GM19397 (cell line): ENCODE results near the gene SLC9A3.

Experiments
- ATAC-seq: cut with Tn5 transposase; IDR thresholded peaks from one replicate; pipeline ENCODE4 v1.9.1; 2021; ENCODE audit warnings: mild to moderate bottlenecking, moderate library complexity; ENCODE audit not compliant: unreplicated experiment

SLC9A3 gene

DNA sequence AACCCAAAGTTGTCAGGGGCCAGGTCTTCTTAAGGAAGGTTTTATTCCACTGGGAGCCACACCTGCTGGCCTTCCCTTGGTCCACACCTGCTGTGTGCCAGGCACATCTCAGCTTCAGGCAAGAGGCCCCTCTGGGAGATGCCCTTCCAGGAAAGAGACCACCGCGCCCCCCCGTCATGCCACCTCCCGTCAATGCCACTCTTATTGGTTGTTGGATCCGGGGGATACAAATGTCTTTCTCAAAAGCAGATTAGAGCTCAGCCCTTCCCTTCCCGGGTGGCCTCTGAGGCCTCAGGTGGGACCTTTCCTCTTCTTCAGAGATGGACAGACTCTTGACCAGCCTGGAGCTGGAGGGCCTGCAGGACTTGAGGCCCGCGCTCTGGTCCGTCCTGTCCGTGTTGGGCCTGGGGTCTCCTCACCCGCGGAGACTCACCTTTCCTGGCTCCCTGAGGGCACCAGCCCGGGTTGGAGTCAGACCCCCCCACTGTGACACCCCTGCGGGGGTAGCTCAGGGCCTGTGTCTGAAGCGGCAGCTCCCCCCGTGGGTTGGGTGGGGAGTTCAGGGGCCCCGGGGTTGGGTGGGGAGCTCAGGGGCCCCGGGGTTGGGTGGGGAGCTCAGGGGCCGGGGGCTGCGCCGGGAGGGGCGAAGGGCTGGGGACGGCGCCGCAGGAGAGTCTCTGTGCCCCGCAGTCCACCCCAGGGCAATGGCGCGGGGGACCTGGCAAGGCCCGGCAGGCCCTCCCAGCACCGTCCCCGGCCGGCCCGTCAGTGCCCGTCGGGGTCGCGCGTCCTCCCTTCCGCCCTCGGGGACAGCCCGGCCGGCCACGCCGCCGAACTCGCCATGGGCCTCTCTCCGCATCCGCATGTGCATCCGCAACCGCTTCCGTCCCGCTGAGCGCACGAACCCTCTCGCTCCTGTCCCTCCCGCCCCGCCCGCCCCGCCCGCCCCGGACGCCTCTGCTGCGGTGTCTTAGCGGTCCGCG, 3.7 kb upstream of the SLC9A3 start:
- no peak for ATAC-seq

DNA sequence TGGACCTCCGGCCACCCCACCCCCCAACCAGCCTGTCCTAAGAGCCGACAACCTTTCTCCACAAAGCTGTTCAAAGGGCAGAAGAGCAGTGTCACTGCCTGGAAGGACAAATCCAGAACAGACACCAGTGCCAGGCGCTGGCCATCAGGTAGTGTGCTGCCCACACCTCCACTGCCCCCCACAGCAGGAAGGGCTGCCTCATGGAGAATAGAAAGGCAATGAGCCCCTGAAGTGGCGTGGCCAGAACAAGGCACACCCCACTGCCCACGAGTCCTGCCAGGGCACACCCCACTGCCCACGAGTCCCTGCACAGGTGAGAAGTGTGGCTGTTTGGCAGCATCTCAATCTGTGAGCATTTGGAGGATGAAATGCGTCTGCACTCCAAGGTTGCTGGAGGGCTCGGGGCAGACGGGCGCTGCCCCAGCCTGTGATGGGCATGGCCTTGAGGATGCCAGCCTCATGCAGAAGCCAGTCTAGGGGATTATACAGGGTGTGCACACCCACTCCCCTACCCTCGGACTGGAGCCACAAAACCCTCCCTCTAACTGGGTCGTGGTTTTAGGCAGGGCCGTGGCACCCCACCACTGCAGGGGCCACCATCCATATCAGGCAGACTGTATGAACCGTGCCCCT, 2.3 kb upstream of the SLC9A3 start:
- ATAC-seq, result no peak

DNA sequence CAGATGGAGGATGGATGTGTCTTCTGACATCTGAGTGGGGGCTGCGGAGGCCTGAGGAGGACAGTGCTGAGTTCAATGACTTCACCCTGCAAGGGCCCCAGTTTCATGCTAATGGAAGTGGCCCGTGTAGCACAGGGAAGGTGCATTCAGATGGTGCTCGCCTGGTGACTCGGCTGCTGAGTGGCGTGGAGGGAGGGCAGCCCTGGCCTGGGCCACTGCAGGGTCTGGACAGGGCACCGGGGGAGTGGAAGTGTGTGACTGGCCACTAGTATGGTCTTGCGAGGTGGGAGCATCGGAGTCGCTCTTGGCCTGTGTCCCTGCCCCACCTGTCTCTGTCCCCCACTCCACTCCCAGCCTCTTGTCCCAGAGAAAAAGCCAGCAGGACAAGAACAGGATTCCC, 1.7 kb upstream of the SLC9A3 start:
- no peak for ATAC-seq

DNA sequence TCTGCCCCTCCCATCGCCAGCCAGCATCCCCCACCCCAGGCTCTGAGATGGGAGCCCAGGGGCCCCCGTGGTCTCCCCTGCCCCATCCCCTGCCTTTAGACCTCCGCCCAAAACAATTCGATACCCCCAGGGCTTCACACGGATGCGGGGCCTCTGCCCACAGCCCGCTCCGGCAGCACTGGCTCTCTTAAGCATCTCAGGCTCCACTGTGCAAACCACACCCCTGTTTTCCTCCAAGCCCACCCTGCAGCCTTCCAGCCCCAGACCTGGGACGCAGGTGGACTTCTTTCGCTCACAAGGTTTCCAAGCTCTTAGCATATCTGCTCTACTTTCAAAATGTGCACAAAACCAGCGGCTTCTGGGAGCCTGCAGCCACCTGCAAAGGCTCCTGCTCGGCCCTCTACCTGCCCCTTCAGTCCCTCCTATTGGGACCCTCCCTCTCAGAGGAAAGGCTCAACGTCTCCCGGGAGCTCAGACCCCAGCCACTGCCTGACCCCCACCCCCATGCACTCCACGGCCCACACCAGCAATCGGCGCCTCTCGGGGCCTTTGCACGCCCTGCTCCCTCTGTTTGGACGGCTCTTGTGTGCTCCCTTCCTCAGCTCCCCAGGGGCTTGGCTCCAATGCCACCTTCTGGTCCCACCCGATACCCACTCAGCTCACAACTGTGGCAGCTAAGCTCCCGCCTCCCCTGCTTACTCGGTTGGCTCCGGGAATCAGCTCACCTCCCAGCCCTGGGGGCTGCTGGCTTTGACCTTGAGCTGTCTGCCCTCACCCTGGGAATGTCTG, 918 bp upstream of the SLC9A3 start:
- no peak for ATAC-seq

DNA sequence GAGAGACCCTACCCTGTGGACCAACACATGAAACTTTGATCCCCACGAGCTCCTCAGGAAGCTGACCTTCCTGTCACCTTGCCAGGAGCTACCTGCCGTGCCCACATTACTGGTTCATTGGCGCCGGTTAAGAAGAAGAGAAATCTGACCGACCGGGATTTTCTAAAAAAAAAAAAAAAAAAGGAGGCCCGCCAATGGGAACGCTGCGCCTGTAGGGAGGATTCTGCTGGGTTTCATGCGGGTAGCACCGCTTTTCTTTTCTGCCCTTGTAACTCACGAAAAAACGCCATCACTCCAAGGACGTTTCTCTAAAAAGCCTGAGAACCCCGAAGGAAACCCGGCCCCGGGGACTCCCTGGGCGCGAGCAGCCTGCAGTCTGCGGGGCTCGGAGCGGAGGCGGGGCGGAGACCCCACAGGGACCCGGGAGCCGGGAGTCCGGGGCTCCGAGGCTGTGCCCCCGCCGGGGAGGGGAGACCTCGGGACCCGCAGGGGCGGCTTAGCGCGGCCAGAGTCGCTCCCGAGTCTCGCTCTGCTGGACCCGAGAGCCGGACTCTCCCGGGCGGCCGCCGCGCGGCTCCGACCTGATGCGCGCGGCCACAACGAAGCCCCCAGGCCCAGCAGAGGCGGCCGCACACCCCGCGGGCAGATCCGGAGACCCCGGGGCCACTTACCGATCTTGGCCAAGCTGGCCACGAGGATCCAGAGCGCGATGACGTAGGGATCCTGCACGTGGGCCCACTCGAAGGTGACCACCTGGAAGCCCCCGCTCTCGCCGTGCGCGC, 617 bp downstream of the SLC9A3 start:
- ATAC-seq, result no peak

DNA sequence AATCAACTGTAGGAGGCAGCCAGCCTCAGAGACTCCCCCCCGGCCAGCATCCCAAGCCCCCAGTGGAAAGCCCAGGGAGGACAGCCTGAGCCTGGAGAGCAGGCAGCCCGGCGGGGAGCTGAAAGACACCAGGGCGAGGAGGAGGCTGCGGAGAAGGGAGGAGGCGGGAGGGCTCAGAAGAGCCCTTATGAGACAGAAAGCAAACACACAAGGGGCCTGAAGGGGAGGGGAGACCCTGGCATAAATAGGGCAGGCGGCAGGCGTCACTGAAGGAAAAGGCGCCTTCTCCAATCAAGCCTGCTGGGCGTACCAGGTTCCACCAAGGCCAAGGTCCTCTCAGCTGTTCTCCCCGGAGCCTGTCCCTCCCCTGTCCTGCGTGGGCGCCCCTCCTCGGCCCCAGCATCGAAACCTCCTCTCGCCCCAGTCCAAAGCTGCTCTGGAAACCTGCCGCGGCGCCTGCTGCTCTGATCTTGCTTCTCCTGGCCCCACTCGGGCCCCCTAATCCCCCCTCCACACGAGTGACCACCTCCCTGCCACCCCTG, 1.3 kb downstream of the SLC9A3 start:
- no peak for ATAC-seq

DNA sequence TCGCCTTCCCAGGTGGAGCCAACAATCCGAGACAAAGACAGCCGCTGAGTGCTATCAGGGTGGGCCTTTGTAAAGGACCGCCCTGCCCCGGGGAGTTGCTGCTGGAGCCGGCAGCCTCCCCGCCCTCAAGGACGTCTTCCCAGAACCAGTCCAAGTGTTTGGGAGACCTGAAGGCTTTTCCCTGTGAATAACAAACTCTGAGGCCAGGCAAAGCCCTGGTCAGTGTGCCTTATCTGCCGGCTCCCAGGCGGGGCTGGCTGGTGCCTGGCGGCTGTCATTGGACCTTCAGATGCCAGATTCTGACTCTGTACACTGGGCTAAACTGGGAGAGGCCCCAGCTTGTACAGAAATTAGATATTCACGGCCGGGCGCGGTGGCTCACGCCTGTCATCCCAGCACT, 2.1 kb downstream of the SLC9A3 start:
- no peak for ATAC-seq

DNA sequence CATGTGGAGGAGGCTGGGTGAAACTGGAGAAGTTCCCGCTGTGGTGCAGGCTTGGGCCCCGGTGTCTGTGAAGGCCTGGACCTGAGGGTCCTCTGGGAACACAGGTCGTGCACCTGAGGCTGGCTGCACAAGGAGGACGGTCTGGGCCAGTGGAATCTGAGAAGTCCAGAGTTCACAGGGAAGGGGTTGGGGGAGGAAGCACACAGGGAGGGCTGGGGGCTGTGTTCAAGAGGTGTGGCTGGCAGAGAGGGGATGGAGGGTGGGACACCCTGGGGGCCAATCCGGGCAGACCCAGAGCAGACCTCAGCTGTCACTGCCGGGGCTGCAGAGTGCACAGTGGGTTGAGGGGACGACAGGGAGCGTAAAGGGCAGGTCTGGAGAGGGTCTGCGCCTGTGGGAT, 2.6 kb downstream of the SLC9A3 start:
- ATAC-seq, result no peak

DNA sequence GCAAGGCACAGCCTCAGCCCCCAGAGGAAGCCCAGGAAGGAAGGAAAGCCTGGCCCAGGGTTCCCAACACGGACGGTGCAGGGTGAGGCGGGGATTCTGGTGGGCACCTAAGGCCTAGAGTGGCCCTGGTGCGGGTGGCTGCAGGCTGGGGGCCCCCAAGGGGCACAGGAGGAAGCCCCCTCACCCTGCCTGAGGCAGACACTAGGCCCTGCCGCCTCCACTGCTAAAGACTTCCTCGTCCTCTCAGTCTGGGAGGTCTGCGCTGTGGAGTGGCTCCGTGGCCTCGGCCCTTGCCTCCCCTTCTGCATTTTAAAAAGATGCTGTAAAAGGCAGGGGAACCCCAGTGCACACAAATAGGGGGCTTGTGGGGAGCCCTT, 3.4 kb downstream of the SLC9A3 start:
- ATAC-seq, result no peak

DNA sequence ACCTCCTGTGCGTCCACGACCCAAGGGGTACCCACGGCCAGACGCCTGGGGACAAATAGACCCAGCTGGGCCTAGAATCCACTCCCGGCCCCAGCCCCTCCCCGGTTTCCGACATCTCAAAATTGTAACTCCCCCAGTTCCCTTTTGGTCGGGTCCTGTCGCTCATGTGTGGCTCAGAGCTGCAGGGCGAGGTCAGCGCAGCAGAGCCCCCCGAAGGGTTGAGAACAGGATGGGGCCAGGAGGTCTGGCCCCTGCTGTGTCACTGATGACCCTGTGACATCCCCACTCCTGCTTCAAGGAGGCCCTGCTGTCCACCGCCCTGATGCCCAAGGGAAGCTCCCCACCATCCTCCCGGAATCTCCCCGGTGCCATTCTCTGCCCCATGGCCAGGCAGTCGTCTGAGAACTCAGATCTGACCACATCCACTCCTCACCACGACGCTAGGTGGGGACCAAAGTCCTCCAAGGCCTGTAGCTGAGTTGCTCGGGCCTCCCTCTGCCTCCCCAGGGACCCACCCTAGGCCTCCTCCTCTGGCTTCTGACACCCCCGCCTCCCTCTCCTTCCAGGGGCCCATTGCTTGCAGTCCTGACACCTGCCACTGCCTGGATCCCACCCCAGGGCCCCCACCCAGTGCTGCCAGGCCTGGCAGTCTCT, 3.9 kb downstream of the SLC9A3 start:
- no peak for ATAC-seq

DNA sequence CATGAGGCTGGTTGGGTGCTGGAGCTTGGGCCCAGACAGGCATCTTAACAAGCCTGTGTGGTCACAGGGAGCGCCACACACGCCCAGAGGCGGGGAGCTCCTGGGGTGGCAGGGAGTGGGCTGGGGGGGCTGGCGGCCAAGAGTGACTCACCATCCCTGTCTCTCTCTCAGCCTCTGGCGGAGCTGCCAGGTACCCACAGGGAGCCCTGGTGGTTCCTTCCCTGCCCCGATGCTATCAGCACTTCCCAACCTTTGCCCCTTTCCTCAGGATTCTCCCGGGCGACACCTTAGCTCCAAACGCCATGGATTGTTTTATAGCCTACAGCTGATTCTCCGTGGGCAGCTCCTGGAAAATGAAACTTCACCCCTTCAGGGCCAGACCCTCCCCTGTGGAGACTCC, 5.5 kb downstream of the SLC9A3 start:
- ATAC-seq, result no peak

DNA sequence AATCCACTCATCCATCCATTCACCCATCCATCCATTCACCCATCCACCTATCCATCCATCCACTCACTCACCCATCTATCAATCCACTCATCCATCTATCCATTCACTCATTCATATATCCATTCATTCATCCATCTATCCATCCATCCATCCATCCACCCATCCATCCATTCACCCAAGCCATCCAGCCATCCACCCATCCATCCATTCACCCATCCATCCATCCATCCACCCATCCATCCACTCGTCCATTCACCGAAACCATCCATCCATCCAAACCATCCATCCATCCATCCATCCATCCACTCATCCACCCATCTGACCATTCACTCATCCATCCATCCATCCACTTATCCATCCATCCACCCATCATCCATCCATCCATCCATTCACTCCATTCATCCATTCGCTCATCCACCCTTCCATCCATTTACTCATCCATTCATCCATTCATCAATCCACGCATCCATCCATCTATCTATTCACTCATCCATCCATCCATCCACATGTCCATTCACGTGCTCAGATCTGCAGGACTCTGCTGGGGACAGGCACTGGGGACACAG, 6.6 kb downstream of the SLC9A3 start:
- no peak for ATAC-seq

DNA sequence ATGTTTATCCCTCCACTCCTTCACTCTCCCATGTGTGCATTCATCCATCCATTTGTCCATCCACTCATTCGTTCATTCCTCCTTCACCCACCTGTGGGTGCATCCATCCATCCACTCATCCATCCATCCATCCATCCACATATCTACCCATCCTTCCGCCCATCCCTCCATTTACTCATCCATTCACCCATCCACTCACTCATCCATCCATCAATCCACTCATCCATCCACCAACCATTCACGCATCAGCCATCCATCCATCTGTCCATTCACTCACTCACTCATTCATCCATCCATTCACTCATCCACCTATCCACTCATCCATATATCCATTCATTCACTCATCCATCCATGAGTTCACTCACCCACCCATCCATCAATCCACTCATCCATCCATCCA, 7.3 kb downstream of the SLC9A3 start:
- ATAC-seq, result no peak

DNA sequence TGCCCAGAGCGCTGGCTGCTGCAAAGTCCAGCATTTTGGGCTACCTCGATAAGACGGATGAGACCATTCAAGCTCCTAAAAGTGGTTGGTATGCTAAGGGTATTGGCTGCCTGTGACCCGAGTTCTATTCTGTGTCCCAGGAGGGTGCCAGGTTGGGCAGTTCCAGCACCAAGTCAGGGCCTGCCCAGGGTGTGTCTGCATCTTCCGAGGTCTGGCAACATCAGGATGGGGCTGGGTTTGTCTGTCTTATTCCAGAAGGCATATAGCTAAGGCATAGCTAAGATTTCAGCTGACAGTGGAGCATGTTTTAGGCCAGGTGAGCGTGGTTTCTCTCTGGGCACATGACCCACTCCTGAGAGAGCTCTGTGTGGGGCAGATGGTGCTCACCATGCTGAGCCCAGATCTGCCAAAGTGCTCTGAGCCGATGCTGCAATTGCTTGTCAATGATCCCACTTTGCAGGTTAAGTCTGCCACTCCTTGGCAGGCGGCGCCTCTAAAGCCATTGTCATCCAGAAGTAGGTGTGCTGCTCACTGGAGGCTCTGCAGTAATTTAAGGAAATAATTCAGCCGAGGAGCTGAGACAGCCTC, 7.8 kb downstream of the SLC9A3 start:
- ATAC-seq, result no peak

DNA sequence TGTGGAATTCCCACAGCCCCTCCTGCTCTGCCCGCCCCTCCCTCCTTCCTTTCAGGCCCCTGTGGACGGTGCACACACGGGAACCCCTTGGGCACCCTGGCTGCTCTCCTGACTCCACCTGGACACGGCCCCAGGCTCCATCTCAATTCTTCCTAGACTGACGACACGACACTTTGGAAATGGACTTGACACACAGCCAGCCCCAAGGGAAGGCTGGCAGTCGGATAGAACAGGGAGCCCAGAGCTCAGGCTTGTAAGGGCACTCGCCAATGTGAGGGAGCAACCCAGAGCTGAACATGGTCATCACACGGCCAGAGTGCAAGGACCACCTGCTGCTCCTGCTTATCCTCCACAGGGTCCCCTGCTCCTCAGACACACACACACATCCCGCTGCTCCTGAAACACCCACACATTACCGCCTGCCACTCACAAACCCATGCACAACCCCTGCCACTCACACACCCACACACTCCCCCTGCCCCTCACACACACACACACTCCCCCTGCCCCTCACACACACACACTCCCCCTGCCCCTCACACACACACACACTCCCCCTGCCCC, 8.9 kb downstream of the SLC9A3 start:
- ATAC-seq, result no peak

DNA sequence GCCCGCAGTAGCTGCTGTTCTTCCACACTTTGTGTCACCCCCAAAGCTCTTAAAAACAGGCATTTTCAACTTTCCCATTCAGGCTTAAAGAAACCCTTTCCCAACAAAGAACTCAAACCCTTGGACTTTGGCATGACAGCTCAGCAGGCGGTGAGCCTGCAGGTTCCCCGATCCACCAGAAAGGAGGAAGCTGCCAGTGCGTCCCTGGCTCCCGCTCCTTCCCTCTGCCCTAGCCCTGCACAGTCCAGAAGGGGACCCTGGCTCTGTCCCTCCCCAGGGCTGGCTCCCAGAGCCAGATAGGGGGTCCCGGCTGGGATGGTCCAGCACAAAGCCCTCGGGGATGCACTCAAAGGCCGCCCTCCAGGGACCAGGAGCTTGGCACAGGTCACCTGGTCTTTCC, 9.6 kb downstream of the SLC9A3 start:
- no peak for ATAC-seq

DNA sequence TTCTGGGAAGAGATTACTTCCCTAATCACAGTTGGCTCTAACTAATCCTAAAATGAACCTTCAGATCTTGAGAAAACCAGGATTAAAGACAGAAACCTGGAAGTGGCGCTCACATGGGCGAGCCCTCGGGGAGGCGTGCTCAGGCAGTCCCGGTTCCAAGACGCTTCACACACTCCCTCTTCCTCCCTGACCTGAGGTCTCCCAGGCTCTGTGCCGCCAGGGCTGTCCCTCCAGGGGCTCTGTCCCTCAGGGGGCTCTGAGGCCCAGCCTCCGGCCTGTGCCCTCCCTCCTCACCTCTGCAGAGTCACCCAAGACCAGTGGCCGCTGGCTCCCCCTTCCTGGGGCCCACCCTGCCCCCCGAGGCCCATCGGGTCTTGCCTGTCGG, 10.2 kb downstream of the SLC9A3 start:
- ATAC-seq, result no peak

DNA sequence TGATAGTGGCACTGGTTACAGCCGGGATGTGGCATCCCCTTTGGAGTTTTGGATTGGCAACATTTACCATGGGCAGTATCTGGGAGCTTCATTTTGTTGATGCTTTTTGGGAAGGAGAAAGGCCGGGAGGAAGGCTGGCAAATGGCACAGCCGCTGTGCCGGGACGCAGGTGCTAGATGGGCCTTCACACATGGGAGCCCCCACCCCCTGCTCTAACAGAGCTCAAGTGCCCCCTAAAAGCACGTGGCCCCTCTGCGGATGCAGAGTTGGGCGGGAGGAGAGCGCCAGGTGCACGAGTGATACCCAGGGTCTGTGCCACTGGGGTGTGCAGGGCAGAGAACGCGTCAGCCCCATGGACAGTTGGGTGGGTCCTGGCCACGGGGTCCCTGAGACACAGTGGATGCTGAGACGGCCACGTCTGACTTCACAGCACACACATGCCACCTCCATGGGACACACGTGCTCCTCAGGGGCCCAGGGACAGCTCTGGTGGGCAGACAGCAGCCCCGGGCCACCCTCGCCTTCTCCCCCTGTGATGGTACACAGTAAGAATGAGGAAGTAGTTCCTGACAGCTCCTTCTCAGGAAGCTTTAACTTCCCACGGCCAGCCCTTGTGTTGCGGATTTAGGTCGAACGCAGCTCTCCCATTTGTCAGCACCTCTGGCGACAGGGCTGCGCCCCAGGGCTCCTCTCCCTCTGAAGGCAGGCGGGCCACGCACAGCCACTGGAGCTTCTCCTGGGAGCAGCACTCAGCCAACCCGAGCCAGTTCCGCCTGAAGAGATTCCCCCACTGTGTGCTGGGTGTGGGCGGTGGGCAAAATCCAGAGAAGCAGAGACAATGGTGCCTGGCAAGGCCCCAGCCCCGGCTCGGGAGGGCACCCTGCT, 10.8 kb downstream of the SLC9A3 start:
- ATAC-seq, result no peak
